Measurements from ENCODE around the gene ZCCHC17. TPM values are rescaled to one million over a fixed set of nuclear protein-coding genes. Genes with fewer than 3 reads are reported as not detected.

Gene ZCCHC17, protein sequence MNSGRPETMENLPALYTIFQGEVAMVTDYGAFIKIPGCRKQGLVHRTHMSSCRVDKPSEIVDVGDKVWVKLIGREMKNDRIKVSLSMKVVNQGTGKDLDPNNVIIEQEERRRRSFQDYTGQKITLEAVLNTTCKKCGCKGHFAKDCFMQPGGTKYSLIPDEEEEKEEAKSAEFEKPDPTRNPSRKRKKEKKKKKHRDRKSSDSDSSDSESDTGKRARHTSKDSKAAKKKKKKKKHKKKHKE
- total RNA-seq (ENCODE audit: low replicate concordance): 51.1 and 55.0 TPM in 2 replicates

DNA sequence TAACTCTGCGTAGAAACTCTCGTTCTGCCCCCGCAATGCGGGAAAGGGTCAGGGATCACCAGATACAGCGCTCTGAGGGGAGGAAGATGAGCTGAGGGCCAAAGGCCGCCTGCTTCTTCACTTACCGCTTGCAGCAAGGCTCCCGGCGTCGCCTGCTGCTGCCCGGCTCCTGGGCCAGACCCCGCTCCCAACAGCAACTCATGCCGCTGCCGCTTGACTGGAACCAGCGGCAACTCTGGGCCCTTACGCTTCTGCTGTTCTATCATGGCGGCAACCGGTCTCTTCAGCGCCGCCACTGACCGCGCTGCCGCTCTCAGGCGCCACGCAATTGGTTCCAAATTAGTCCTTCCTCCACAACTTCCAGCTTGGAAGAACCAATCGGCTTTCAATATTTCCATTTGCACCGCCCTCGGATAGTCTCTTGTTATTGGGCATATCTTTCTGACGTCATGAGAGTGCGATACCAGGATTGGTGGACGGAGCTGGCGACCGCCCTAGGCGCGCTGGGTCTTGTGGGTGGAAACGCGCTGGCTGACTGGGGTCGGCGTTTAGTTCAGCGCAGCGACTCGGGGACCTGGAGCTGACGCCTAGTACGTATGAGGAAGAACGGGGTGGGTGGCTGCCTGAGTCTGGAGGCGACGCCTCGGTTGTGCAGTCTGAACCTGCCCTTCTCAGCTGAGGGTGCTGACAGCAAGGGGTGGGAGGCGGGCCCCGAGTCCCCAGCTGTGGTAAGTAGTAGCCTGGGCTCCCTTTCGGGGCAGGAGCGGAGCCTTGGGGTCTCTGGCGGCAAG lies at the start of gene ZCCHC17, which contains the start of gene SNRNP40:
TSS of gene ZCCHC17 (plus strand) at position 547 of the 791 bp plus-strand sequence. CDS start 13,067 bp downstream, outside the sequence.
TSS of gene SNRNP40 (minus strand) at position 303 of the 791 bp plus-strand sequence. CDS start at position 266, 37 bp downstream.
- no peaks in the 10 kb centered on the region for H3K9me3 Mint-ChIP-seq
- H3K36me3 ChIP-seq: no peaks in the 10 kb centered on the region
- no peaks in the 10 kb centered on the region for H3K27me3 Mint-ChIP-seq (ENCODE audit: insufficient read depth, low read depth)
- peaks cover 17% of the 10 kb centered on the region for H3K4me1 ChIP-seq
- peaks cover 16% of the 10 kb centered on the region for H3K4me1 Mint-ChIP-seq
- no peaks in the 10 kb centered on the region for H3K27me3 ChIP-seq
- DNase-seq (ENCODE audit: low spot score): peak; percentile 99
- peaks cover 9% of the 10 kb centered on the region for H3K36me3 Mint-ChIP-seq
- TF ChIP-seq EZH2phosphoT487 (IDR thresholded peaks at IDR 0.05): no peak
- TF ChIP-seq EZH2 (IDR thresholded peaks at IDR 0.05): no peak
- TF ChIP-seq, protein P1, sequence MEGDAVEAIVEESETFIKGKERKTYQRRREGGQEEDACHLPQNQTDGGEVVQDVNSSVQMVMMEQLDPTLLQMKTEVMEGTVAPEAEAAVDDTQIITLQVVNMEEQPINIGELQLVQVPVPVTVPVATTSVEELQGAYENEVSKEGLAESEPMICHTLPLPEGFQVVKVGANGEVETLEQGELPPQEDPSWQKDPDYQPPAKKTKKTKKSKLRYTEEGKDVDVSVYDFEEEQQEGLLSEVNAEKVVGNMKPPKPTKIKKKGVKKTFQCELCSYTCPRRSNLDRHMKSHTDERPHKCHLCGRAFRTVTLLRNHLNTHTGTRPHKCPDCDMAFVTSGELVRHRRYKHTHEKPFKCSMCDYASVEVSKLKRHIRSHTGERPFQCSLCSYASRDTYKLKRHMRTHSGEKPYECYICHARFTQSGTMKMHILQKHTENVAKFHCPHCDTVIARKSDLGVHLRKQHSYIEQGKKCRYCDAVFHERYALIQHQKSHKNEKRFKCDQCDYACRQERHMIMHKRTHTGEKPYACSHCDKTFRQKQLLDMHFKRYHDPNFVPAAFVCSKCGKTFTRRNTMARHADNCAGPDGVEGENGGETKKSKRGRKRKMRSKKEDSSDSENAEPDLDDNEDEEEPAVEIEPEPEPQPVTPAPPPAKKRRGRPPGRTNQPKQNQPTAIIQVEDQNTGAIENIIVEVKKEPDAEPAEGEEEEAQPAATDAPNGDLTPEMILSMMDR (IDR thresholded peaks at IDR 0.05): peak; percentile 15
- H4K20me1 ChIP-seq (ENCODE audit: low read depth): peaks cover 7% of the 10 kb centered on the region
- H3F3A ChIP-seq (ENCODE audit: low read depth): peaks cover 4% of the 10 kb centered on the region
- H3K9me3 ChIP-seq (ENCODE audit: low read depth): no peaks in the 10 kb centered on the region
- H3K9ac ChIP-seq: peak within 1 kb of the TSS; percentile 92
- peaks cover 86% of the 10 kb centered on the region for H3K79me2 ChIP-seq (ENCODE audit: low read depth)
- peak within 1 kb of the TSS; percentile 58 for H2AFZ ChIP-seq (replicated peaks)
- peak within 1 kb of the TSS; percentile 85 for H3K4me2 ChIP-seq
- peak within 1 kb of the TSS; percentile 84 for H3K4me3 ChIP-seq
- no peak within 1 kb of the TSS for H3K4me3 Mint-ChIP-seq
- no peak within 1 kb of the TSS for H3K27ac Mint-ChIP-seq
- H3K27ac ChIP-seq: peak within 1 kb of the TSS; percentile 22

DNA sequence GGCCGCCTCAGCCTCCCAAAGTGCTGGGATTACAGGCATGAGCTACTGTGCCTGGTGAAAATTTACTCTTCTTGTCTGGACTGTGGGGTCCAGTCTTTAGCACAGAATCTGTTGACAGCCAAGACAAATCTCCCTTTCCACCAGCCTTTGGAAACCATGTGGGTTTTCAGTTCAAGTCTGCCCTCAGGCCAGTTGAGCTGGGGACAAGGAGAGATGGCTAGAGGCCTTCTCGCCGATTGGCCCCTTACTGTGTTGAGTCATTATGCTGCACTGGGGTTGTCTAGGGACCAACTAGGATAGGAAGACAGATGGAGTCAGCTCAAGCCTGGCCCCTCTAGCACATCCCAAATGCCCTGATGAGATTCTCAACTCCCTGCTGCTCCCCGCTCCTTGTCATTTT lies 48.6 kb upstream of the ZCCHC17 start:
- Histone ChIP-seq H4K20me1 (ENCODE audit: low read depth) (no peaks in the 10 kb centered on the region), H3K4me1 (no peaks in the 10 kb centered on the region), H3K9me3 (ENCODE audit: low read depth) (no peaks in the 10 kb centered on the region), H3K9ac (no peak overlapping the region), H2AFZ (replicated peaks) (no peak overlapping the region), H3K27me3 (no peaks in the 10 kb centered on the region), H3K36me3 (no peaks in the 10 kb centered on the region), H3K27ac (no peak overlapping the region), H3K4me3 (no peak overlapping the region), H3K79me2 (ENCODE audit: low read depth) (no peaks in the 10 kb centered on the region), H3F3A (ENCODE audit: low read depth) (no peaks in the 10 kb centered on the region), H3K4me2 (no peak overlapping the region)
- Mint-ChIP-seq H3K9me3 (no peaks in the 10 kb centered on the region), H3K27ac (no peak overlapping the region), H3K27me3 (ENCODE audit: insufficient read depth, low read depth) (peaks cover 4% of the 10 kb centered on the region), H3K36me3 (no peaks in the 10 kb centered on the region), H3K4me3 (no peak overlapping the region), H3K4me1 (peaks cover 15% of the 10 kb centered on the region)
- no peak for DNase-seq (ENCODE audit: low spot score)
- TF ChIP-seq EZH2phosphoT487 (IDR thresholded peaks at IDR 0.05): no peak
- TF ChIP-seq, protein P1 (IDR thresholded peaks at IDR 0.05): no peak
- TF ChIP-seq EZH2 (IDR thresholded peaks at IDR 0.05): no peak

DNA sequence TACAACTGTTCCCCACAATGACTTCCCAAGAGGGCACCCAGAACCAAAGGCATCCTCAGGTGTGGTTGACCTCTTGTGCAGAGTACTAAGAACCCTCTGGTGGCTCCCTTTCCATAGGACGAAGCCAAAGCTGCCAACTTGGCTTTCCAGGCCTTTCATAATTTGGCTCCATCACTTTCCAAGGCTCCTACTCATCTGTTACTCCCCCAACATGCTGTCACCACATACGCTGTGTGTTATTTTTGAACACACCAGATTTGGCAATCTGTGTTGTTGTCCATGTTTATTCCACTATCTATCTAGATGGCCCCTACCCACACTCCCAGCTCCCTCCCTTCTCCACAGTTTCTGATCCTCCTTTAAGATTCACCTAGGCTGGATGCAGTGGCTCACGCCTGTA lies 47.0 kb upstream of the ZCCHC17 start:
- H3K9me3 ChIP-seq (ENCODE audit: low read depth): no peaks in the 10 kb centered on the region
- no peak overlapping the region for H2AFZ ChIP-seq (replicated peaks)
- Mint-ChIP-seq H3K36me3 (no peaks in the 10 kb centered on the region), H3K4me3 (no peak overlapping the region), H3K27ac (no peak overlapping the region), H3K9me3 (no peaks in the 10 kb centered on the region), H3K27me3 (ENCODE audit: insufficient read depth, low read depth) (peaks cover 6% of the 10 kb centered on the region), H3K4me1 (peaks cover 3% of the 10 kb centered on the region)
- H3K79me2 ChIP-seq (ENCODE audit: low read depth): no peaks in the 10 kb centered on the region
- H3K4me1 ChIP-seq: no peaks in the 10 kb centered on the region
- H3K4me3 ChIP-seq: no peak overlapping the region
- H3K27me3 ChIP-seq: no peaks in the 10 kb centered on the region
- no peaks in the 10 kb centered on the region for H3F3A ChIP-seq (ENCODE audit: low read depth)
- H3K36me3 ChIP-seq: no peaks in the 10 kb centered on the region
- H3K27ac ChIP-seq: no peak overlapping the region
- H3K4me2 ChIP-seq: no peak overlapping the region
- TF ChIP-seq EZH2phosphoT487 (IDR thresholded peaks at IDR 0.05) (no peak), EZH2 (IDR thresholded peaks at IDR 0.05) (no peak)
- TF ChIP-seq, protein P1 (IDR thresholded peaks at IDR 0.05): no peak
- H4K20me1 ChIP-seq (ENCODE audit: low read depth): no peaks in the 10 kb centered on the region
- no peak overlapping the region for H3K9ac ChIP-seq
- no peak for DNase-seq (ENCODE audit: low spot score)
